ENCODE measurements around the gene MRPL22.

DNA sequence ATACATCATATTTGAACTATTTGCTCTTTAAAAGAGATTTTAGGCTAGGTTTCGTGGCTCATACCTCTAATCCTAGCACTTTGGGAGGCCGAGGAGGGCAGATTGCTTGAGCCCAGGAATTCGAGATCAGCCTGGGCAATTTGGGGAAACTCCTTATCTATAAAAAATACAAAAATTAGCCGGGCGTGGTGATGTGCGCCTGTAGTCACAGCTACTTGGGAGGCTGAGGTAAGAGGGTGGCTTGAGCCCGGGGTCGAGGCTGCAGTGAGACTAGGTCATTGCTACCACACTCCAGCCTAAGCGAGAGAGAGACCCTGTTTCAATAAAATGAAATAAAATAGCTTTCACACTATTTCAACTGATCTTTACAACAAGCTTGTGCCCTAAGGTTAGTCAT lies 500 bp upstream of the MRPL22 start:
- TF ChIP-seq, protein P1, sequence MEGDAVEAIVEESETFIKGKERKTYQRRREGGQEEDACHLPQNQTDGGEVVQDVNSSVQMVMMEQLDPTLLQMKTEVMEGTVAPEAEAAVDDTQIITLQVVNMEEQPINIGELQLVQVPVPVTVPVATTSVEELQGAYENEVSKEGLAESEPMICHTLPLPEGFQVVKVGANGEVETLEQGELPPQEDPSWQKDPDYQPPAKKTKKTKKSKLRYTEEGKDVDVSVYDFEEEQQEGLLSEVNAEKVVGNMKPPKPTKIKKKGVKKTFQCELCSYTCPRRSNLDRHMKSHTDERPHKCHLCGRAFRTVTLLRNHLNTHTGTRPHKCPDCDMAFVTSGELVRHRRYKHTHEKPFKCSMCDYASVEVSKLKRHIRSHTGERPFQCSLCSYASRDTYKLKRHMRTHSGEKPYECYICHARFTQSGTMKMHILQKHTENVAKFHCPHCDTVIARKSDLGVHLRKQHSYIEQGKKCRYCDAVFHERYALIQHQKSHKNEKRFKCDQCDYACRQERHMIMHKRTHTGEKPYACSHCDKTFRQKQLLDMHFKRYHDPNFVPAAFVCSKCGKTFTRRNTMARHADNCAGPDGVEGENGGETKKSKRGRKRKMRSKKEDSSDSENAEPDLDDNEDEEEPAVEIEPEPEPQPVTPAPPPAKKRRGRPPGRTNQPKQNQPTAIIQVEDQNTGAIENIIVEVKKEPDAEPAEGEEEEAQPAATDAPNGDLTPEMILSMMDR (conservative IDR thresholded peaks at IDR 0.05 in 1 of 2, IDR thresholded peaks at IDR 0.05 in 1 of 2; ENCODE audit: low read depth in 1 of 2, low read length in 2 of 2) = no peak
- no peak for TF ChIP-seq EZH2 (IDR thresholded peaks at IDR 0.05; ENCODE audit: low read length, missing control alignments)
